OCI-LY7 (cell line): ENCODE data around the gene KHDRBS2. TPM values are rescaled to one million over a fixed set of nuclear protein-coding genes. Genes with fewer than 3 reads are reported as not detected.

Experiments used
- BruUV-seq: library from RNA; stranded (reverse); fragments of 400-500 nt; replicated peaks from 2 replicates; lab custom pipeline; 2021; lab: Mats Ljungman, UMichigan
- CTCF ChIA-PET: fragments of 300-600 bp; sonication (Branson Sonifier 250); formaldehyde crosslinking; loops from one replicate; lab custom pipeline; 2022; ENCODE audit warnings: antibody characterized with exemption; ENCODE audit not compliant: unreplicated experiment; lab: Charles Lee
- POLR2A ChIA-PET: fragments of 300-600 bp; sonication (Branson Sonifier 250); formaldehyde crosslinking; loops from one replicate; lab custom pipeline; 2022; ENCODE audit warnings: antibody characterized with exemption; lab: Charles Lee
- DNase-seq: peaks from one replicate; pipeline ENCODE4 v3.0.0-alpha.2; 2015; ENCODE audit warnings: low spot score
- H2AFZ ChIP-seq: fragments of 200-600 bp; sonication (generic), shearing (Covaris generic); 2 replicates; pipeline ENCODE4 v1.6.1; 2014; ENCODE audit warnings: mild to moderate bottlenecking, antibody characterized with exemption, low read length, moderate library complexity
- H3K27ac ChIP-seq: fragments of 200-600 bp; sonication (generic); 2 replicates; pipeline ENCODE4 v1.5.1; 2014; ENCODE audit warnings: mixed run types, low read depth, mild to moderate bottlenecking, moderate library complexity, low read length, inconsistent platforms; ENCODE audit not compliant: poor library complexity, severe bottlenecking
- H3K36me3 ChIP-seq: fragments of 200-600 bp; sonication (generic); 2 replicates; pipeline ENCODE4 v1.6.1; 2014; ENCODE audit warnings: mild to moderate bottlenecking, antibody characterized with exemption, low read length, moderate library complexity, mixed read lengths; ENCODE audit not compliant: insufficient read depth
- H3K4me1 ChIP-seq: fragments of 200-600 bp; sonication (generic); 2 replicates; pipeline ENCODE4 v1.5.1; 2014; ENCODE audit warnings: mild to moderate bottlenecking, low read length; ENCODE audit not compliant: insufficient read depth, poor library complexity, severe bottlenecking
- H3K4me2 ChIP-seq: fragments of 200-600 bp; sonication (generic); 2 replicates; pipeline ENCODE4 v1.6.1; 2014; ENCODE audit warnings: mild to moderate bottlenecking, low read length
- H3K4me3 ChIP-seq: fragments of 200-600 bp; sonication (generic); 2 replicates; pipeline ENCODE4 v1.5.1; 2014; ENCODE audit warnings: mild to moderate bottlenecking, low read depth, low read length; ENCODE audit not compliant: poor library complexity, severe bottlenecking
- H3K79me2 ChIP-seq: fragments of 200-600 bp; sonication (generic); 2 replicates; pipeline ENCODE4 v1.6.1; 2016; ENCODE audit warnings: low read depth, mild to moderate bottlenecking, low read length, moderate library complexity, mixed read lengths; ENCODE audit not compliant: insufficient read depth
- H3K9me2 ChIP-seq: fragments of 200-600 bp; sonication (generic); 2 replicates; pipeline ENCODE4 v1.6.1; 2016; ENCODE audit warnings: mild to moderate bottlenecking, low read length, mixed read lengths; ENCODE audit not compliant: insufficient read depth
- H3K9me3 ChIP-seq: fragments of 200-600 bp; sonication (generic); 2 replicates; pipeline ENCODE4 v1.6.1; 2014; ENCODE audit warnings: mild to moderate bottlenecking, mixed run types, low read length, mixed read lengths
- H4K20me1 ChIP-seq: fragments of 200-600 bp; sonication (generic); 2 replicates; pipeline ENCODE4 v1.6.1; 2014; ENCODE audit warnings: mild to moderate bottlenecking, antibody characterized with exemption, low read length, moderate library complexity, mixed read lengths; ENCODE audit not compliant: insufficient read depth
- CTCF ChIP-seq: fragments of 200-600 bp; sonication (generic); conservative IDR thresholded peaks from 2 replicates; pipeline ENCODE4 v1.5.1; 2014; ENCODE audit warnings: mild to moderate bottlenecking, antibody characterized with exemption, low read length, moderate library complexity, mixed read lengths
- EZH2phosphoT487 ChIP-seq: fragments of 200-600 bp; sonication (generic); IDR thresholded peaks from 2 replicates; pipeline ENCODE4 v1.6.1; 2018; ENCODE audit warnings: low read depth, borderline replicate concordance, mild to moderate bottlenecking, mixed run types, antibody characterized with exemption, low read length, moderate library complexity, mixed read lengths
- intact Hi-C: fragments of 100-400 bp; cut with micrococcal nuclease; formaldehyde crosslinking; loops from one replicate; pipeline ENCODE4 v1.10.0; 2022; ENCODE audit not compliant: unreplicated experiment
- total RNA-seq, 2 experiments: library from RNA; depleted of rRNA in 1 of 2; stranded (reverse); fragments of >200 nt in 1 of 2; shearing (Covaris generic) in 1 of 2; gene quantifications; 2 replicates each; pipeline ENCODE4 v1.2.3, GENCODE V29; 2014 to 2022

Gene KHDRBS2
- total RNA-seq, 2 experiments from 2014 or later: 1.7 to 7.6 TPM

- DNase-seq: no peak
- Histone ChIP-seq H4K20me1 (no peaks in the 10 kb centered on the region), H3K4me3 (no peak overlapping the region), H3K9me2 (no peaks in the 10 kb centered on the region), H3K4me1 (peaks cover 6% of the 10 kb centered on the region), H2AFZ (no peak overlapping the region), H3K4me2 (no peak overlapping the region), H3K9me3 (no peaks in the 10 kb centered on the region), H3K79me2 (no peaks in the 10 kb centered on the region), H3K36me3 (no peaks in the 10 kb centered on the region), H3K27ac (no peak overlapping the region)
- ChIA-PET CTCF (no interaction called here), POLR2A (interaction anchor here (0.6 to 1.3 kb wide), 3 partner anchors 8 to 18 kb away, joined by 3 read pairs; no protein-coding TSS in a partner anchor)
- no TSS peak for BruUV-seq
- TF ChIP-seq CTCF (no peak), EZH2phosphoT487 (no peak)
- intact Hi-C loops: loop anchor here (2.0 to 5.0 kb wide), 3 partner anchors 169 to 473 kb away; no protein-coding TSS in a partner anchor
Measured at GRCh38 chr6:62280099-62280498, 5.9 kb downstream of the KHDRBS2 start.

- no peak for DNase-seq
- no TSS peak for BruUV-seq
- H3K4me3 ChIP-seq: no peak overlapping the region
- H3K36me3 ChIP-seq: no peaks in the 10 kb centered on the region
- H3K27ac ChIP-seq: no peak overlapping the region
- CTCF ChIA-PET: interaction anchor here (1.1 kb wide), 1 partner anchor 11 kb away, joined by 4 read pairs; no protein-coding TSS in a partner anchor
- intact Hi-C loops: no loop called here
- no peaks in the 10 kb centered on the region for H4K20me1 ChIP-seq
- no peak overlapping the region for H3K4me2 ChIP-seq
- H3K4me1 ChIP-seq: no peaks in the 10 kb centered on the region
- H3K9me3 ChIP-seq: no peaks in the 10 kb centered on the region
- H2AFZ ChIP-seq: no peak overlapping the region
- no peaks in the 10 kb centered on the region for H3K9me2 ChIP-seq
- TF ChIP-seq CTCF (no peak), EZH2phosphoT487 (no peak)
- POLR2A ChIA-PET: interaction anchor here (0.6 to 1.2 kb wide), 4 partner anchors 11 to 16 kb away, joined by 3 to 6 read pairs (median 4); no protein-coding TSS in a partner anchor
- H3K79me2 ChIP-seq: no peaks in the 10 kb centered on the region
Measured at GRCh38 chr6:62272114-62272513, 13.9 kb downstream of the KHDRBS2 start.

- Histone ChIP-seq H3K36me3 (no peaks in the 10 kb centered on the region), H3K9me2 (no peaks in the 10 kb centered on the region), H4K20me1 (no peaks in the 10 kb centered on the region), H3K27ac (no peak overlapping the region), H2AFZ (no peak overlapping the region), H3K4me3 (no peak overlapping the region), H3K4me1 (no peaks in the 10 kb centered on the region), H3K9me3 (no peaks in the 10 kb centered on the region), H3K4me2 (no peak overlapping the region), H3K79me2 (no peaks in the 10 kb centered on the region)
- CTCF ChIA-PET: no interaction called here
- DNase-seq: no peak
- intact Hi-C loops: no loop called here
- TF ChIP-seq EZH2phosphoT487: no peak
- TF ChIP-seq CTCF: no peak
- BruUV-seq: no TSS peak
- POLR2A ChIA-PET: interaction anchor here (0.8 to 1.8 kb wide), 8 partner anchors 10 to 105 kb away, joined by 3 to 7 read pairs (median 4); no protein-coding TSS in a partner anchor
Measured at GRCh38 chr6:62265906-62266525, 20.0 kb downstream of the KHDRBS2 start.
